H1 (cell line): ENCODE results near the gene SLCO4A1. TPM values are rescaled to one million over a fixed set of nuclear protein-coding genes. Genes with fewer than 3 reads are reported as not detected.

ENCODE experiments used
- CTCF ChIA-PET: fragments of 300-600 bp; sonication (Branson Sonifier 250); formaldehyde crosslinking; loops from one replicate; lab custom pipeline; 2021; ENCODE audit not compliant: partially characterized antibody; lab: Charles Lee
- POLR2A ChIA-PET: fragments of 300-600 bp; sonication (Branson Sonifier 250); formaldehyde crosslinking; loops from one replicate; lab custom pipeline; 2021; ENCODE audit warnings: inconsistent platforms; ENCODE audit not compliant: partially characterized antibody; lab: Charles Lee
- DNase-seq, 2 experiments: peaks; one replicate each; pipeline versions ENCODE4 v3.0.0 to v3.0.0-alpha.2; 2010 to 2022; ENCODE audit warnings: low spot score in 2 of 2, low read depth in 1 of 2, mixed read lengths in 1 of 2
- FAIRE-seq: peaks from 2 replicates; lab custom pipeline; 2011; peaks lifted over from hg19 to GRCh38; lab: Jason Lieb, UNC
- H2AFZ ChIP-seq: 2 replicates; pipeline ENCODE4 v1.8.1; 2012; ENCODE audit warnings: low read length, inconsistent platforms
- H2AK5ac ChIP-seq: 2 replicates; pipeline ENCODE4 v1.6.1; 2013; ENCODE audit warnings: low read depth, low read length
- H2BK120ac ChIP-seq: replicated peaks from 2 replicates; pipeline ENCODE3; 2013; ENCODE audit warnings: low read depth, low read length, inconsistent platforms
- H2BK12ac ChIP-seq: 2 replicates; pipeline ENCODE4 v1.6.1; 2013; ENCODE audit warnings: low read depth, low read length
- H2BK15ac ChIP-seq: 2 replicates; pipeline ENCODE4 v1.6.1; 2013; ENCODE audit warnings: low read length
- H2BK20ac ChIP-seq: 2 replicates; pipeline ENCODE4 v1.6.1; 2013; ENCODE audit warnings: low read length
- H2BK5ac ChIP-seq: 2 replicates; pipeline ENCODE4 v1.6.1; 2013; ENCODE audit warnings: low read depth, low read length
- H3K14ac ChIP-seq: 2 replicates; pipeline ENCODE4 v1.6.1; 2013; ENCODE audit warnings: inconsistent platforms; ENCODE audit not compliant: insufficient read length
- H3K18ac ChIP-seq: 2 replicates; pipeline ENCODE4 v1.6.1; 2013; ENCODE audit warnings: low read length; ENCODE audit errors: extremely low read depth
- H3K23ac ChIP-seq: 2 replicates; pipeline ENCODE4 v1.6.1; 2013; ENCODE audit warnings: inconsistent platforms; ENCODE audit not compliant: insufficient read length
- H3K23me2 ChIP-seq: 2 replicates; pipeline ENCODE4 v1.6.1; 2013; ENCODE audit warnings: low read depth, low read length
- H3K27ac ChIP-seq: 2 replicates; pipeline ENCODE4 v1.6.1; 2011; ENCODE audit warnings: low read depth, low read length, inconsistent platforms
- H3K27me3 ChIP-seq, 4 experiments: replicated peaks in 1 of 4; 1 replicate in 1 of 4; 2 replicates in 3 of 4; pipeline versions ENCODE4 v1.6.1 to v1.8.1; 2011 to 2013; ENCODE audit warnings: low read length in 3 of 4, mild to moderate bottlenecking in 3 of 4, inconsistent platforms in 2 of 4, mixed read lengths in 2 of 4, moderate library complexity in 1 of 4; ENCODE audit not compliant: control insufficient read depth in 3 of 4, insufficient read depth in 3 of 4; ENCODE audit errors: extremely low read depth in 1 of 4
- H3K36me3 ChIP-seq, 4 experiments: 2 replicates each; pipeline versions ENCODE4 v1.6.1 to v1.8.1; 2011 to 2013; ENCODE audit warnings: mild to moderate bottlenecking in 4 of 4, low read length in 3 of 4, moderate library complexity in 2 of 4, control low read depth in 1 of 4, inconsistent platforms in 1 of 4; ENCODE audit not compliant: insufficient read depth in 4 of 4, control insufficient read depth in 2 of 4
- H3K4ac ChIP-seq: replicated peaks from 2 replicates; pipeline ENCODE3; 2013; ENCODE audit warnings: low read length, low read depth, mixed read lengths, inconsistent platforms; ENCODE audit not compliant: insufficient read length
- H3K4me1 ChIP-seq, 4 experiments: replicated peaks in 1 of 4; 1 replicate in 1 of 4; 2 replicates in 3 of 4; pipeline versions ENCODE4 v1.6.1 to v1.8.1; 2011 to 2013; ENCODE audit warnings: low read length in 3 of 4, inconsistent platforms in 2 of 4, mixed read lengths in 1 of 4; ENCODE audit not compliant: insufficient read depth in 4 of 4, control insufficient read depth in 3 of 4
- H3K4me2 ChIP-seq, 2 experiments: 2 replicates each; pipeline versions ENCODE4 v1.6.1 to v1.8.1; 2011 to 2013; ENCODE audit warnings: low read depth in 2 of 2, low read length in 2 of 2, control low read depth in 1 of 2, inconsistent platforms in 1 of 2, mild to moderate bottlenecking in 1 of 2; ENCODE audit not compliant: insufficient read depth in 1 of 2
- H3K4me3 ChIP-seq, 4 experiments: fragments of 200-600, 300-600 bp in 1 of 4; sonication (generic), shearing (Covaris generic), sonication (Bioruptor Twin) in 1 of 4; 2 replicates each; pipeline versions ENCODE4 v1.5.1 to v1.8.1; 2011 to 2016; ENCODE audit warnings: low read length in 4 of 4, low read depth in 3 of 4, control low read depth in 2 of 4, inconsistent platforms in 2 of 4, mild to moderate bottlenecking in 2 of 4, mixed read lengths in 1 of 4, moderate library complexity in 1 of 4; ENCODE audit not compliant: insufficient read depth in 2 of 4; ENCODE audit errors: extremely low read depth in 1 of 4
- H3K56ac ChIP-seq: replicated peaks from 2 replicates; pipeline ENCODE3; 2013; ENCODE audit warnings: low read depth, mild to moderate bottlenecking, mixed read lengths, low read length, inconsistent platforms; ENCODE audit not compliant: insufficient read length
- H3K79me1 ChIP-seq: 2 replicates; pipeline ENCODE4 v1.6.1; 2013; ENCODE audit warnings: low read depth, low read length, control low read depth
- H3K79me2 ChIP-seq, 2 experiments: 2 replicates each; pipeline versions ENCODE4 v1.6.1 to v1.8.1; 2012 to 2013; ENCODE audit warnings: low read length in 2 of 2, mild to moderate bottlenecking in 2 of 2, inconsistent platforms in 1 of 2; ENCODE audit not compliant: insufficient read depth in 2 of 2, control insufficient read depth in 1 of 2
- H3K9ac ChIP-seq, 4 experiments: replicated peaks in 1 of 4; 1 replicate in 1 of 4; 2 replicates in 3 of 4; pipeline versions ENCODE4 v1.6.1 to v1.8.1; 2011 to 2013; ENCODE audit warnings: low read depth in 3 of 4, low read length in 3 of 4, control low read depth in 2 of 4, mild to moderate bottlenecking in 2 of 4, moderate library complexity in 2 of 4, inconsistent platforms in 1 of 4; ENCODE audit errors: extremely low read depth in 1 of 4
- H3K9me3 ChIP-seq, 2 experiments: 2 replicates each; pipeline versions ENCODE4 v1.6.1 to v1.8.1; 2012 to 2013; ENCODE audit warnings: mild to moderate bottlenecking in 2 of 2, moderate library complexity in 2 of 2, control low read depth in 1 of 2, inconsistent platforms in 1 of 2, low read depth in 1 of 2, low read length in 1 of 2, mixed read lengths in 1 of 2; ENCODE audit not compliant: insufficient read depth in 2 of 2
- H4K20me1 ChIP-seq, 2 experiments: replicated peaks in 1 of 2; 2 replicates each; pipeline versions ENCODE3 to v1.8.1; 2011 to 2013; ENCODE audit warnings: inconsistent platforms in 2 of 2, low read length in 2 of 2, mild to moderate bottlenecking in 1 of 2; ENCODE audit not compliant: insufficient read depth in 2 of 2, control insufficient read depth in 1 of 2
- H4K5ac ChIP-seq: 2 replicates; pipeline ENCODE4 v1.6.1; 2013; ENCODE audit warnings: low read length, low read depth, mixed read lengths, inconsistent platforms; ENCODE audit not compliant: insufficient read length
- H4K8ac ChIP-seq: 2 replicates; pipeline ENCODE4 v1.8.0; 2013; ENCODE audit warnings: mild to moderate bottlenecking, moderate library complexity, low read length, inconsistent platforms; ENCODE audit not compliant: insufficient read depth; ENCODE audit errors: extremely low read depth
- H4K91ac ChIP-seq: replicated peaks from 2 replicates; pipeline ENCODE3; 2013; ENCODE audit warnings: low read length, mixed read lengths, inconsistent platforms; ENCODE audit not compliant: insufficient read length
- ASH2L ChIP-seq: fragments of 200-600, 300-600 bp; sonication (generic); IDR thresholded peaks from one replicate; pipeline ENCODE4 v1.7.1; 2017; ENCODE audit warnings: low read length
- FOSL1 ChIP-seq: IDR thresholded peaks from 2 replicates; pipeline ENCODE4 v1.6.1; 2011; ENCODE audit warnings: mild to moderate bottlenecking, low read depth, low read length, moderate library complexity; ENCODE audit not compliant: insufficient read depth
- GABPA ChIP-seq: IDR thresholded peaks from 2 replicates; pipeline ENCODE4 v1.6.1; 2011; ENCODE audit warnings: mild to moderate bottlenecking, low read length, moderate library complexity, borderline replicate concordance; ENCODE audit not compliant: insufficient read depth
- JUN ChIP-seq: IDR thresholded peaks from 2 replicates; pipeline ENCODE4 v1.6.1; 2011; ENCODE audit warnings: low read depth, mild to moderate bottlenecking, improper control_type of control experiment, low read length
- RBBP5 ChIP-seq: IDR thresholded peaks from 2 replicates; pipeline ENCODE4 v1.7.1; 2012; ENCODE audit warnings: low read depth, mild to moderate bottlenecking, inconsistent platforms, low read length, moderate library complexity, borderline replicate concordance
- SIN3A ChIP-seq, 2 experiments: IDR thresholded peaks in 1 of 2; conservative IDR thresholded peaks in 1 of 2; 2 replicates each; pipeline ENCODE4 v1.6.1; 2011 to 2012; ENCODE audit warnings: low read length in 2 of 2, improper control_type of control experiment in 1 of 2, low read depth in 1 of 2, mild to moderate bottlenecking in 1 of 2
- SIRT6 ChIP-seq: IDR thresholded peaks from one replicate; pipeline ENCODE4 v1.7.1; 2012; ENCODE audit warnings: low read length, inconsistent platforms
- SP1 ChIP-seq: IDR thresholded peaks from 2 replicates; pipeline ENCODE4 v1.6.1; 2011; ENCODE audit warnings: low read depth, low read length
- WGBS, 2 experiments: shearing (Covaris generic) in 1 of 2; methylation state at CpG; one replicate each; pipeline versions ENCODE4 v1.1.6 to v1.1.7; 2013 to 2015; ENCODE audit warnings: low lambda C conversion rate in 2 of 2, mixed read lengths in 2 of 2, inconsistent platforms in 1 of 2, low coverage in 1 of 2, missing lambda C conversion rate in 1 of 2; ENCODE audit not compliant: insufficient replicate concordance in 2 of 2, insufficient coverage in 1 of 2, insufficient read length in 1 of 2; ENCODE audit errors: extremely low coverage in 1 of 2, missing lambda C conversion rate in 1 of 2; 5-methylcytosine and 5-hydroxymethylcytosine counted together
- polyA plus RNA-seq, 7 experiments: library from polyadenylated mRNA; depleted of rRNA in 3 of 7; stranded (reverse) in 5 of 7; unstranded in 2 of 7; fragments of >200 nt in 5 of 7; fragments of 200-250 nt in 2 of 7; gene quantifications; 1 replicate in 5 of 7; 2 replicates in 1 of 7; 4 replicates in 1 of 7; pipeline versions ENCODE4 v1.2.1 to v1.2.3, GENCODE V29; 2011 to 2013; ENCODE audit warnings: missing spikeins in 2 of 7, mixed read lengths in 2 of 7
- total RNA-seq: library from RNA; stranded (reverse); fragmentation: NEBNext Ultra II Directional; extraction: Animal tissue kit (Norgen Biotek cat#: 25700); gene quantifications from 2 replicates; pipeline ENCODE4 v1.2.1, GENCODE V29; 2021
- TF ChIP-seq, protein P1 (sequence below), 3 experiments: IDR thresholded peaks; 1 replicate in 2 of 3; 2 replicates in 1 of 3; pipeline versions ENCODE4 v1.5.1 to v1.6.1; 2011; ENCODE audit warnings: low read length in 3 of 3, mild to moderate bottlenecking in 3 of 3, inconsistent platforms in 2 of 3, low read depth in 1 of 3, moderate library complexity in 1 of 3; ENCODE audit not compliant: insufficient read depth in 1 of 3; ENCODE audit errors: control extremely low read depth in 1 of 3
- TF ChIP-seq, protein P2 (sequence below): IDR thresholded peaks from 2 replicates; pipeline ENCODE4 v1.6.1; 2012; ENCODE audit warnings: inconsistent platforms

The SLCO4A1 gene
- total and polyA plus RNA-seq, 2 of the 8 experiments (the other 6 are each of a cell fraction or from before 2014, with no cell fraction given) = 10.5 to 18.5 TPM

DNA sequence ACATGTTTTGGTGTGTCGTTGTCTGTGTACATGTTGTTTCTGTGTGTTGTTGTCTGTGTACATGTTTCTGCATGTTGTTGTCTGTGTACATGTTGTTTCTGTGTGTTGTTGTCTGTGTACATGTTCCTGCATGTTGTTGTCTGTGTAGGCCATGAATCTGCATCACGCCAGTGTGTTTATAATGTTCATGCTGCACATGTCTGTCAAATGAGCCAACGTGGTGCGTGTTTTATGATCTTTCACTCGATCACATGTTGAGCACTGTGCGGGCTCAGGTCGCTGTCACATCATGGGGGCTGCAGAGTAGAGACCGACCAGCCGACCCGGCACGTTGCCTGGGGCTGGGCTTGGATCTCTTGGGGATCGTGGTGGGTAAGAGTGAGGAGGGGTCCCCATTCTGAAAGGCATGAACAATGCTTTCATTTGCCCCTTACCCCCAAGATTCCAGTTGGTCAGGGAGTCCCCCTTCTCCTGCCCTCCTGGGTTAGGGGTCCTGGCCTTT lies 26.5 kb upstream of the SLCO4A1 start:
- H3K14ac ChIP-seq = no peak overlapping the region
- FAIRE-seq = no peak
- 0 out of 2 replicates have a peak overlapping the region, but pooled peaks have one; percentile 10 for H2BK5ac ChIP-seq
- H3K27ac ChIP-seq = no peak overlapping the region
- POLR2A ChIA-PET = no interaction called here
- no peak overlapping the region for H2BK120ac ChIP-seq
- no peaks in the 10 kb centered on the region for H3K27me3 ChIP-seq
- H2BK20ac ChIP-seq = peak overlapping the region; percentile 9; the same call in 1 of the 2 replicates
- H2AFZ ChIP-seq = no peak overlapping the region
- peaks cover 3% of the 10 kb centered on the region; the same call in 1 of the 2 replicates for H3K23me2 ChIP-seq
- H3K4me1 ChIP-seq = peaks cover 0 to 8% (median 6%) of the 10 kb centered on the region in 4 experiments; a peak in 6 of 7 replicates
- H3K4me2 ChIP-seq = no peak overlapping the region
- H3K79me2 ChIP-seq = no peaks in the 10 kb centered on the region
- no peak overlapping the region for H3K56ac ChIP-seq
- H2BK15ac ChIP-seq = peak overlapping the region; percentile 89
- no peaks in the 10 kb centered on the region for H3K79me1 ChIP-seq
- H4K20me1 ChIP-seq = peaks cover 0 to 2% of the 10 kb centered on the region in 2 experiments
- H3K23ac ChIP-seq = no peak overlapping the region
- no peaks in the 10 kb centered on the region; a peak in 1 of 4 replicates for H3K9me3 ChIP-seq
- H4K5ac ChIP-seq = no peak overlapping the region
- 0 out of 2 replicates have a peak overlapping the region, but pooled peaks have one; percentile 42 for H2BK12ac ChIP-seq
- no peak overlapping the region for H3K4ac ChIP-seq
- H3K9ac ChIP-seq = no peak overlapping the region
- H4K91ac ChIP-seq = no peak overlapping the region
- H3K36me3 ChIP-seq = no peaks in the 10 kb centered on the region
- H3K4me3 ChIP-seq = no peak overlapping the region
- no peak overlapping the region for H3K18ac ChIP-seq
- CTCF ChIA-PET = interaction anchor here (1.3 to 1.9 kb wide), 6 partner anchors 10 to 187 kb away, joined by 5 to 23 read pairs (median 8); no protein-coding TSS in a partner anchor
- H2AK5ac ChIP-seq = peak overlapping the region; percentile 56; the same call in 1 of the 2 replicates
- DNase-seq = no peak
- no peak overlapping the region for H4K8ac ChIP-seq
- 86% methylated on average over 12 of the region's 12 CpGs; no CpG with 5 or more reads in 1 of the 2 experiments for WGBS, 2 experiments
- TF ChIP-seq SIN3A (conservative IDR thresholded peaks at IDR 0.05 in 1 of 2, IDR thresholded peaks at IDR 0.05 in 1 of 2; ENCODE audit: low read depth in 1 of 2, low read length in 2 of 2) = no peak
- TF ChIP-seq SIRT6 = no peak
- TF ChIP-seq SP1 = no peak
- no peak for TF ChIP-seq RBBP5
- no peak for TF ChIP-seq FOSL1
- TF ChIP-seq ASH2L = no peak
- no peak for TF ChIP-seq JUN
- no peak for TF ChIP-seq GABPA
- TF ChIP-seq, protein P1, sequence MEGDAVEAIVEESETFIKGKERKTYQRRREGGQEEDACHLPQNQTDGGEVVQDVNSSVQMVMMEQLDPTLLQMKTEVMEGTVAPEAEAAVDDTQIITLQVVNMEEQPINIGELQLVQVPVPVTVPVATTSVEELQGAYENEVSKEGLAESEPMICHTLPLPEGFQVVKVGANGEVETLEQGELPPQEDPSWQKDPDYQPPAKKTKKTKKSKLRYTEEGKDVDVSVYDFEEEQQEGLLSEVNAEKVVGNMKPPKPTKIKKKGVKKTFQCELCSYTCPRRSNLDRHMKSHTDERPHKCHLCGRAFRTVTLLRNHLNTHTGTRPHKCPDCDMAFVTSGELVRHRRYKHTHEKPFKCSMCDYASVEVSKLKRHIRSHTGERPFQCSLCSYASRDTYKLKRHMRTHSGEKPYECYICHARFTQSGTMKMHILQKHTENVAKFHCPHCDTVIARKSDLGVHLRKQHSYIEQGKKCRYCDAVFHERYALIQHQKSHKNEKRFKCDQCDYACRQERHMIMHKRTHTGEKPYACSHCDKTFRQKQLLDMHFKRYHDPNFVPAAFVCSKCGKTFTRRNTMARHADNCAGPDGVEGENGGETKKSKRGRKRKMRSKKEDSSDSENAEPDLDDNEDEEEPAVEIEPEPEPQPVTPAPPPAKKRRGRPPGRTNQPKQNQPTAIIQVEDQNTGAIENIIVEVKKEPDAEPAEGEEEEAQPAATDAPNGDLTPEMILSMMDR (IDR thresholded peaks at IDR 0.05; ENCODE audit: control extremely low read depth in 1 of 3, insufficient read depth in 1 of 3, low read depth in 1 of 3, low read length in 3 of 3) = no peak
- TF ChIP-seq, protein P2, sequence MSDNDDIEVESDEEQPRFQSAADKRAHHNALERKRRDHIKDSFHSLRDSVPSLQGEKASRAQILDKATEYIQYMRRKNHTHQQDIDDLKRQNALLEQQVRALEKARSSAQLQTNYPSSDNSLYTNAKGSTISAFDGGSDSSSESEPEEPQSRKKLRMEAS = no peak
